ENCODE results near the gene PDE4DIP. TPM values are rescaled to one million over a fixed set of nuclear protein-coding genes. Genes with fewer than 3 reads are reported as not detected.
"Not testable (repeated sequence)": the region's sequence is repeated elsewhere in the genome, so short reads cannot be mapped to it uniquely, and the experiment has no call there.

Gene PDE4DIP
- total and polyA plus RNA-seq, 5 donors: 857 to 2,379 (median 1,540) TPM

DNA sequence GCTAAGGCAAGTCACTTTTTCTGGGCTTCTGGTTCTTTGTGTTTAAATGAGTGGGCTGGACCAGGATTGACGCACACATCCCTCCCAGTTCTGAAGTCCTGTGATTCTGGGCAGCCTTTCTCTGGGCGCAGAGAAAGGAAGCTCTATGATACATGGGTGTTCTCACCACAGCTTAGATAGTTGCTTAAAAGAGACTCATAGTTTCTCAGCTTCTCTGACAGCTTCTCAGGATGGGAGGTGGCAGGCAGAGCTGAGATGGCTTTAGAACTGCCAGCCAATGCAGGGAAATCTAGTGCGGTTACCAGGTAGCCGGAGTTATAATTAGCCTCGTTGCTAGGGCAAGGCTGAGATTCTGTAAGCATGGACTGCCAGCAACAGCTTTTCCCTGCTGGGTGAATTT is 55.8 kb downstream of the PDE4DIP start:
- H3K9me3 ChIP-seq (ENCODE audit: control insufficient read depth, low read length); H3K27ac ChIP-seq (ENCODE audit: low read length); H3K4me1 ChIP-seq (ENCODE audit: control insufficient read depth, insufficient read depth, low read length); H3K27me3 ChIP-seq (ENCODE audit: control insufficient read depth, insufficient read depth); H3K4me3 ChIP-seq (ENCODE audit: low read length); DNase-seq; intact Hi-C loops (cut with DNase I): not testable (repeated sequence)
- ATAC-seq: peak; percentile 77 to 86
- no CpG with 5 or more reads among the region's 5 CpGs for WGBS

DNA sequence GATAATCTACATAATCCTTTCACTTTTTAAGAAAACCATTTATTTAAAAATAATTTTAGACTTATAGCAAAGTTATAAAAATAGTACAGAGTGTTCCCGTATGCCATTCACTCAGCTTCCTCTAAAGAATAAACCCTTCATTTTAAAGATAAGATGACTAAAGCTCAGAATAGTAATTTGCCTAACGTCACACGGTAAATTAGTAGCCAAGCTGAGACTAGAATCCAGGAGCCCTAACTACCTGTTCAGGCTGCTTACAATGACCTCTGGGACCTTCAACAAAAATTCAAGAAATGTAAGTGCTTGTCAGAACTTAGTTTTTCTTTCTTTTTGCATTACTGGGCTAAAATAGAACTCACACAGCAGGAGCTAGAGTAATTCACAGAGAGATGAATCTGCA is 56.5 kb downstream of the PDE4DIP start:
- DNase-seq; H3K27me3 ChIP-seq (ENCODE audit: control insufficient read depth, insufficient read depth); H3K4me3 ChIP-seq (ENCODE audit: low read length); H3K4me1 ChIP-seq (ENCODE audit: control insufficient read depth, insufficient read depth, low read length); H3K27ac ChIP-seq (ENCODE audit: low read length); intact Hi-C loops (cut with DNase I); H3K9me3 ChIP-seq (ENCODE audit: control insufficient read depth, low read length): not testable (repeated sequence)
- WGBS: no CpG with 5 or more reads among the region's 3 CpGs
- ATAC-seq: peak; percentile 4 to 6

DNA sequence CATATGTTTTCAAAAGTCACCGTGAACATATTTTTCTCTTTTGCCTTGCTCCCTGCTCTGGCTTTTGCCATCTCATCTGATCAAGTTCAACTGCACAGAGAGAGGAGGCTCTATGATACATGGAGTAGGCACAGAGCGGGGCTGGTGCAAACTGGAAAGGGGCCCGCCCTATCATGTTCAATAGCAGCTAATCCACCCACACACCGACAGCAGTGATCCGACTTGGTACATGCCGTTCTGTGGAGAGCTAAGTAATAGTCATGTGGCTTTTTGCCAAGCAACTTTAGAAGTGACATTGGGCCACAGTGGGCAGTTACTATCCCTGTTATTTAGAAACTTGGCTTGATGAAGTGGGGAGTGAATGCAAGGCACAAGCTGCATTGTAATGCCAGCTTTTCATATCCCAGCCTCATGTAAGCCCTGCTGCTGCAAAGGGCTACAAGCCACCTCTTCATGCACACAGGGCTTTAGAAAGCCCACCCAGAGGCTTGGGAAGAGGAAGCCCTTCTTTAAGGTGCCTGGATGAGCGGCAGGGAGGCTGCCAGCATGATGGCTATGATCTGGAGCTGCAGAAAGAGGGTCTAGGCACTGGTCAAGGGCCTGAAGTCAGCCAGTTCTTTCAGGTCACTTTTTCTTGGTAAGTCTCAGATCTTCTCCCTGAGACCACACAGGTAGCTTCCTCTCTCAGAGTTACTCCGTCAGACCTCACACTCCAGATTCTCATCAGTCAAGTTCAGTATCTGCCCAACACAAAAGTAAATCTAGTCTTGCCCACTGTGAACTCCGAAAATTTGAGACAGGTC is 57.1 kb downstream of the PDE4DIP start:
- H3K27ac ChIP-seq (ENCODE audit: low read length); H3K4me3 ChIP-seq (ENCODE audit: low read length); H3K9me3 ChIP-seq (ENCODE audit: control insufficient read depth, low read length); H3K4me1 ChIP-seq (ENCODE audit: control insufficient read depth, insufficient read depth, low read length); DNase-seq; H3K27me3 ChIP-seq (ENCODE audit: control insufficient read depth, insufficient read depth); intact Hi-C loops (cut with DNase I): not testable (repeated sequence)
- peak; percentile 98 to 99 for ATAC-seq
- no CpG with 5 or more reads among the region's 9 CpGs for WGBS

DNA sequence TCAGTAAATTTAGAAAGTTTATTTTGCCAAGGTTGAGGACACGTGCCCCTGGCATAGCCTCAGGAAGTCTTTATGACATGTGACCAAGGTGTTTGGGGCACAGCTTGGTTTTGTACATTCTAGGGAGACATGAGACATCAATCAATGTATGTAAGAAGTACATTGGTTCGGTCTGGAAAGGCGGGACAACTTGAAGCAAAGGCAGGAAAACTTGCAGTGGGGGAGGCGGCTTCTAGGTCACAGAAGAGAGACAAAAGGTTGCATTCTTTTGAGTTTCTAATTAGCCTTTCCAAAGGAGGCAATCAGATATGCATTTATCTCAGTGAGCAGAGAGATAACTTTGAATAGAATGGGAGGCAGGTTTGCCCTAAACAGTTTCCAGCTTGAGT is 57.7 kb downstream of the PDE4DIP start:
- WGBS: no CpG with 5 or more reads among the region's 4 CpGs
- intact Hi-C loops (cut with DNase I): not testable (repeated sequence)

DNA sequence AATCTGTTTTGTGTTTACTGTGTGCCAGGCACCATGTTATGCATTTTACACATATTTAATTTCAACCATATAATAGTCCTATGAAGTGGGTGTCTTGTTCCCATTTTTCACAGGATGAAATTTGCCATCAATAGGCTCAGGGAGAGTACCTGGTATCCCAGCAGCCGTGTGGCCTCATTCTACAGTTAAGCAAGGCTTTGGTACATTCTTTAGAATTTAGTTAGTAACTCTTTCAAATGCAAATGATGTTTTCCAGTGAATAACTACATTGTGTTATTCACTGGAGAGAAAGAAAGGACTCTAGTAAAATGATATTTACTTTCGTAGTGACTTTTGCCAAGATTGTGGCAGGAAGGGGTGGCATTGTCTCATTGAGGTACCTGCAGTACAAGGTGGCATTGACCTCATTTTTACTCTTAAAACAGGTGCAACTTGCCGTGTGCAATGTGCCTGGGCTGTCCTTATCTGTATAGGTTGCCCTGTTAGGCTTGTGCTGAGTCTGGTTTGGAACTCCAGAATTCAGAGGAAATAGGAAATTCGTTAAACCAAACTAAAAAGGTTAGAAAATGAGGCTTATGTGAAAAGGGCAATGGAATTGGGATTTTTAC is 65.1 kb downstream of the PDE4DIP start:
- intact Hi-C loops (cut with DNase I); H3K4me1 ChIP-seq (ENCODE audit: control insufficient read depth, insufficient read depth, low read length); ATAC-seq; DNase-seq; H3K4me3 ChIP-seq (ENCODE audit: low read length); H3K9me3 ChIP-seq (ENCODE audit: control insufficient read depth, low read length); H3K27ac ChIP-seq (ENCODE audit: low read length); H3K27me3 ChIP-seq (ENCODE audit: control insufficient read depth, insufficient read depth): not testable (repeated sequence)
- WGBS: no CpG with 5 or more reads among the region's 4 CpGs

More for the DNA sequence above, 57.7 kb downstream of the PDE4DIP start:
- H3K27me3 ChIP-seq (ENCODE audit: control insufficient read depth, insufficient read depth); H3K27ac ChIP-seq (ENCODE audit: low read length); H3K4me1 ChIP-seq (ENCODE audit: control insufficient read depth, insufficient read depth, low read length); H3K4me3 ChIP-seq (ENCODE audit: low read length); ATAC-seq; H3K9me3 ChIP-seq (ENCODE audit: control insufficient read depth, low read length); DNase-seq: not testable (repeated sequence)

GRCh38 chr1:148911303-148911928 is 67.2 kb downstream of the PDE4DIP start:
- DNase-seq; H3K27ac ChIP-seq (ENCODE audit: low read length); H3K27me3 ChIP-seq (ENCODE audit: control insufficient read depth, insufficient read depth); H3K9me3 ChIP-seq (ENCODE audit: control insufficient read depth, low read length); intact Hi-C loops (cut with DNase I); H3K4me3 ChIP-seq (ENCODE audit: low read length); H3K4me1 ChIP-seq (ENCODE audit: control insufficient read depth, insufficient read depth, low read length): not testable (repeated sequence)
- WGBS: no CpG with 5 or more reads among the region's 5 CpGs
- ATAC-seq: peak; percentile 53 to 69

DNA sequence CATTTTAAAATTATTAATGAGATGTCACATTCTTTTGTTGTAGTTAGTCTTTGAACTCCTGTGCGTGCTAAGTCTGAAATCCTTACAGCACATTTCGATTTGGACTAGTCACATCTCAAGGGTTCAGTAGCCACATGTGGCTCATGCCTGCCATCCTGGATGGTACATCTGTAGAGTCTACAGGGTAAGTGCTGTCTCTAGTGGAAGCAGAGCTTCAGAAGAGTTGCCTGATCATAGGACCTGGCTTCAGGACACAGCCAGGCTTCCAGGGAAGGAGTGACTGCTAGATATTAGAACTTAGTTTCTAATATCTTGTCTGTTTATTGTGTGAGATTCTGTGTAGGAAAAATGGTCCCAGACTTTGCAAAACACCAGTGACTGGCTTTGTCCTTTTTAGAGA is 72.0 kb downstream of the PDE4DIP start:
- ATAC-seq: peak; percentile 26 to 28
- DNase-seq; H3K27ac ChIP-seq (ENCODE audit: low read length); intact Hi-C loops (cut with DNase I); H3K27me3 ChIP-seq (ENCODE audit: control insufficient read depth, insufficient read depth); H3K4me3 ChIP-seq (ENCODE audit: low read length); H3K4me1 ChIP-seq (ENCODE audit: control insufficient read depth, insufficient read depth, low read length); H3K9me3 ChIP-seq (ENCODE audit: control insufficient read depth, low read length): not testable (repeated sequence)
- WGBS: no CpG with 5 or more reads among the region's 2 CpGs

GRCh38 chr1:148916695-148917348 is 72.6 kb downstream of the PDE4DIP start:
- H3K4me3 ChIP-seq (ENCODE audit: low read length); H3K4me1 ChIP-seq (ENCODE audit: control insufficient read depth, insufficient read depth, low read length); H3K27me3 ChIP-seq (ENCODE audit: control insufficient read depth, insufficient read depth); H3K9me3 ChIP-seq (ENCODE audit: control insufficient read depth, low read length); intact Hi-C loops (cut with DNase I); H3K27ac ChIP-seq (ENCODE audit: low read length): not testable (repeated sequence)
- 3% methylated on average over 2 of the region's 4 CpGs for WGBS
- peak; percentile 92 to 93 for ATAC-seq
- peak in 2 of 3 donors; percentile 10 for DNase-seq

GRCh38 chr1:148918836-148919447 is 74.7 kb downstream of the PDE4DIP start:
- H3K27ac ChIP-seq (ENCODE audit: low read length); H3K9me3 ChIP-seq (ENCODE audit: control insufficient read depth, low read length); DNase-seq; H3K4me1 ChIP-seq (ENCODE audit: control insufficient read depth, insufficient read depth, low read length); H3K27me3 ChIP-seq (ENCODE audit: control insufficient read depth, insufficient read depth); intact Hi-C loops (cut with DNase I); H3K4me3 ChIP-seq (ENCODE audit: low read length): not testable (repeated sequence)
- ATAC-seq: peak; percentile 52 to 59
- WGBS: 62% methylated on average over 2 of the region's 3 CpGs

DNA sequence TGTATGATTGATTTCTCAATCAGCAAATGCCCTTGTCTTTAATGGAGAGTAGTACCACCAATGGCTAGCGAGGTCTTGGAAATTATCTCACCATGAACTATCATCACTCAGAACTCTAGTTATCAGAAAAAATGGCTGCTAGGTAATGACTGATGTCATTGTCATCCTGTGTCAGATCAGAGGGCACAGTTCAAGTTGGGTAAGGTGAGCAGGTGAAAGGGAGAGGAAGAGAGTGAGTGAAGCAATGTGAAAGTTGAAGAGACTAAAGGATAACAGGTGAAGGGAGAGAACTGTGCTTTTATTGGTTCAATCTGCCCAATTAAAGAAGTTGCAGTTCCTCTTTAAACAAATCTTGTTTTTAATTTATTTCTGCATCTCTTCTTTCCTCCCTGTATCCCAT is 76.8 kb downstream of the PDE4DIP start:
- H3K4me1 ChIP-seq (ENCODE audit: control insufficient read depth, insufficient read depth, low read length); H3K9me3 ChIP-seq (ENCODE audit: control insufficient read depth, low read length); H3K4me3 ChIP-seq (ENCODE audit: low read length); H3K27ac ChIP-seq (ENCODE audit: low read length); intact Hi-C loops (cut with DNase I); H3K27me3 ChIP-seq (ENCODE audit: control insufficient read depth, insufficient read depth); DNase-seq; ATAC-seq: not testable (repeated sequence)
- WGBS: no CpG with 5 or more reads among the region's 1 CpG
